WTC11 (cell line): ENCODE results near the gene PDPK1.

Experiments
- HMGXB4 ChIP-seq: sonication (generic); formaldehyde crosslinking; IDR thresholded peaks from 2 replicates; pipeline ENCODE4 v1.8.1; 2023; ENCODE audit warnings: mild to moderate bottlenecking, moderate library complexity, missing genetic modification reagents
- SP1 ChIP-seq: sonication (generic); formaldehyde crosslinking; conservative IDR thresholded peaks from 2 replicates; pipeline ENCODE4 v1.8.1; 2022; ENCODE audit warnings: missing genetic modification reagents
- ZNF121 ChIP-seq: sonication (generic); formaldehyde crosslinking; IDR thresholded peaks from 2 replicates; pipeline ENCODE4 v1.8.0; 2023; ENCODE audit warnings: missing genetic modification reagents
- TF ChIP-seq, protein P1 (sequence below): sonication (generic); formaldehyde crosslinking; IDR thresholded peaks from 2 replicates; pipeline ENCODE4 v1.8.0; 2022; ENCODE audit warnings: mild to moderate bottlenecking, missing genetic modification reagents
- TF ChIP-seq, protein P2 (sequence below): fragments of 200-600 bp; IDR thresholded peaks from 2 replicates; pipeline ENCODE4 v1.8.0; 2022; ENCODE audit warnings: antibody characterized with exemption

DNA sequence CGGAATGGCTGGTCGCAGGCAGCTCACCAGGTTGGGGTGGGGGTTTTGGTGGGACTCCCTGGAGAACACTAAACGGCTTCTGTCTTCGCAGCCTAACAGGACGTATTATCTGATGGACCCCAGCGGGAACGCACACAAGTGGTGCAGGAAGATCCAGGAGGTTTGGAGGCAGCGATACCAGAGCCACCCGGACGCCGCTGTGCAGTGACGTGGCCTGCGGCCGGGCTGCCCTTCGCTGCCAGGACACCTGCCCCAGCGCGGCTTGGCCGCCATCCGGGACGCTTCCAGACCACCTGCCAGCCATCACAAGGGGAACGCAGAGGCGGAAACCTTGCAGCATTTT is 59.7 kb downstream of the PDPK1 start:
- TF ChIP-seq SP1 (CRISPR knock-in tag), result no peak
- TF ChIP-seq, protein P1, sequence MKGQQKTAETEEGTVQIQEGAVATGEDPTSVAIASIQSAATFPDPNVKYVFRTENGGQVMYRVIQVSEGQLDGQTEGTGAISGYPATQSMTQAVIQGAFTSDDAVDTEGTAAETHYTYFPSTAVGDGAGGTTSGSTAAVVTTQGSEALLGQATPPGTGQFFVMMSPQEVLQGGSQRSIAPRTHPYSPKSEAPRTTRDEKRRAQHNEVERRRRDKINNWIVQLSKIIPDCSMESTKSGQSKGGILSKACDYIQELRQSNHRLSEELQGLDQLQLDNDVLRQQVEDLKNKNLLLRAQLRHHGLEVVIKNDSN, result no peak
- TF ChIP-seq, protein P2, sequence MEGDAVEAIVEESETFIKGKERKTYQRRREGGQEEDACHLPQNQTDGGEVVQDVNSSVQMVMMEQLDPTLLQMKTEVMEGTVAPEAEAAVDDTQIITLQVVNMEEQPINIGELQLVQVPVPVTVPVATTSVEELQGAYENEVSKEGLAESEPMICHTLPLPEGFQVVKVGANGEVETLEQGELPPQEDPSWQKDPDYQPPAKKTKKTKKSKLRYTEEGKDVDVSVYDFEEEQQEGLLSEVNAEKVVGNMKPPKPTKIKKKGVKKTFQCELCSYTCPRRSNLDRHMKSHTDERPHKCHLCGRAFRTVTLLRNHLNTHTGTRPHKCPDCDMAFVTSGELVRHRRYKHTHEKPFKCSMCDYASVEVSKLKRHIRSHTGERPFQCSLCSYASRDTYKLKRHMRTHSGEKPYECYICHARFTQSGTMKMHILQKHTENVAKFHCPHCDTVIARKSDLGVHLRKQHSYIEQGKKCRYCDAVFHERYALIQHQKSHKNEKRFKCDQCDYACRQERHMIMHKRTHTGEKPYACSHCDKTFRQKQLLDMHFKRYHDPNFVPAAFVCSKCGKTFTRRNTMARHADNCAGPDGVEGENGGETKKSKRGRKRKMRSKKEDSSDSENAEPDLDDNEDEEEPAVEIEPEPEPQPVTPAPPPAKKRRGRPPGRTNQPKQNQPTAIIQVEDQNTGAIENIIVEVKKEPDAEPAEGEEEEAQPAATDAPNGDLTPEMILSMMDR, result no peak
- TF ChIP-seq ZNF121 (CRISPR knock-in tag), result no peak
- no peak for TF ChIP-seq HMGXB4 (CRISPR knock-in tag)
